T-helper 1 cell (primary cell): ENCODE measurements around the gene MDC1.
"Not testable (repeated sequence)": the region's sequence is repeated elsewhere in the genome, so short reads cannot be mapped to it uniquely, and the experiment has no call there.

Experiments used
- DNase-seq, 5 donors: peaks; one replicate each; pipeline ENCODE4 v3.0.0-alpha.2; 2012 to 2020

MDC1 gene

DNA sequence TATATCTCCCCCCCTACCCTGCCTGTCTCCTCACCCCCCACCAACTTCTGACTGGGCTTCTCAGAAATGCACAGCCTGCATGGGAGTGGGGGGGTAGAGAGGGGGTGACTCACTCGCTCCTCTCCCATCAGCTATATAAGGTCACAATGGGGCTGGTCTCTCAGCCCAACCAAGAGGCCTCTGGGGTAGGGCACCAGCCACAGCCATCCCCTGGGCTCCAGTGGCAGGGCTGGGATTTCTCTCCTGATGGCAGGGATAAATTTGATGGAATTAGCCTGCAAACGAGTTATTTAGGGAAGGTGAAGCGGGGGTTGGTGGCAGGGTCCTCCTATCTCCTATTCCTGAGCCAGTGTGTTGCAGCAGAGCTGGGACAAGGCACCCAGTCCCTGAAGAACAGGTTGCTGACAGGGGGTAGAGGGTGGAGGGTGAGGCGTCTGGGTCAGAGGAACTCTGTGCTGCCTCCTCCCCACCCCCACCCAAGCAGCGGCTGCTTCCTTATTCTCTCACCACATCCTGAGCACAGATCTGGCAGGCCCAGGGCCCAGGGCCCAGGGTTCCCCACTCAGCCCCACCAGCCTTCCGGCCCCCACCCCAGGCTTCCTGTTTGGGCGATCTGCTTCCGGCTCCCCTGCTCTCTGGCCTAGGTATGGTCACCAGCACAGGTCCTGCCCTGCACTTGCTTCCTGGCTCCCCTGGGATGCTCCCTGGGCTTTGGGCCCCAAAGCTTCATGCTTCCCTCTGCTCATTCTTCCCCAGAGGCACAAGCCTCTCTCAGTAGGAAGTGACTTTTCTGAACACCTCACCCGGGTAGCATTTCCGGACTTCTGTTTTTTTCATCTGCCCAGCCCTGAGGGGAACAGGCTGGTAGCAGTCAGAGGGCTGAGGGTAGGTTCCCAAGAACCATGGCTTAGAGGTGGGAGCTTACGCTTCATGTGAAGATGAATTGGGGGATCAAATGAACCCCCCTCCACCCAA, 34.7 kb downstream of the MDC1 start:
- DNase-seq = peak; percentile 81 to 97 (median 82)

DNA sequence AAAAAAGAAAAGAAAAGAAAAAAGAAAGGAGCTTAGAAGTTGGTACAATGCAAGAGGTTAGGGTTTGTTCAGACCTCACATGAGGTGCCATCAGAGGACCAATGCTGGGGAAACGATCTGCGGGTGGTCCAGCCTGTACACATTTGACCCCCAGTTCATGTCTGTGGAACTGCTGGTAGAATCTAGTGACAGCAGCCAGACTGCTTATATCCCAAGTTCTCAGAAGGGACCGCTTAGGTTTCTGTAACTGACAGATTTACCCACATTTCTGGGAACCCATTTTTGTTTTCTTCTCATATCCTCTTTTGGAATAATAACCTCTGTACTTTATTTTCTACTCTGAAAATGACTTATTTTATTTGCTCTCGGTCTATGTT, 35.3 kb downstream of the MDC1 start:
- DNase-seq = no peak

DNA sequence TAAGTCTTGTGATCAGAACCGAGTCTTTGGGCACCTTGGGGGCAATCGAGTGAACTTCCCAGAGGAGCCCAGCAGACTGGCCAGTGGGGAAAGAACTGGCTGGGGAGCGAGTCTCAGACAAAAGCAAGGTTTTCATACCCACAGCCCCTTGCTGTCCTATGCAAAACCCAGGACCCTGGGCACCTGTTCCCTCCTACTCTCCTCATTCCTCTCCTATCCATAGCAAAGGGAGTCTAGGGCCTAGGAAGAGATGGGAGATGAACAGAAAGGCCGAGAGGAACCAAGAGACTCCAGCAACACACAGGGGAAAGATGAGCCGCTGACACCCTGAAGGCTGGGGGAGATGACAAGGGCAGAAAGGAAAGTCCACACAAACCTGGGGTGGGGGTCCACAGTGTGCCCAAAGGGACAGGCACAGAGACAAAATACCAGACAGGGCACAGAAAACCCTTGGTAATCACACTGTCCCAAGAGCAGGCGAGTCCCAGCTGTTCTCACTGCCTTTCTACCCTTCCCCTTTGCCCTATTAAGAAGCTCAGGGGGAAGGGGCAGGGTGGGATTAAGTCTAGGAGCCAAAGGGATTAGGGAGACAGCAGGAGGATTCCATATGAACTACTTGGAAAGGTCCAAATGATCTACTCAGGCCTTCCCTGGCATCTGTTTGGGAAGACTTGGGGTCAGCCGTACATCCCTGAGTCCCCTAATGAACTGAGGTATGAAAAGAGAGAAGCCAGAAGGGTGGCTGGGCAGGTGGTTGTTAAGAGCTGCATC, 37.1 kb downstream of the MDC1 start:
- DNase-seq = no peak

DNA sequence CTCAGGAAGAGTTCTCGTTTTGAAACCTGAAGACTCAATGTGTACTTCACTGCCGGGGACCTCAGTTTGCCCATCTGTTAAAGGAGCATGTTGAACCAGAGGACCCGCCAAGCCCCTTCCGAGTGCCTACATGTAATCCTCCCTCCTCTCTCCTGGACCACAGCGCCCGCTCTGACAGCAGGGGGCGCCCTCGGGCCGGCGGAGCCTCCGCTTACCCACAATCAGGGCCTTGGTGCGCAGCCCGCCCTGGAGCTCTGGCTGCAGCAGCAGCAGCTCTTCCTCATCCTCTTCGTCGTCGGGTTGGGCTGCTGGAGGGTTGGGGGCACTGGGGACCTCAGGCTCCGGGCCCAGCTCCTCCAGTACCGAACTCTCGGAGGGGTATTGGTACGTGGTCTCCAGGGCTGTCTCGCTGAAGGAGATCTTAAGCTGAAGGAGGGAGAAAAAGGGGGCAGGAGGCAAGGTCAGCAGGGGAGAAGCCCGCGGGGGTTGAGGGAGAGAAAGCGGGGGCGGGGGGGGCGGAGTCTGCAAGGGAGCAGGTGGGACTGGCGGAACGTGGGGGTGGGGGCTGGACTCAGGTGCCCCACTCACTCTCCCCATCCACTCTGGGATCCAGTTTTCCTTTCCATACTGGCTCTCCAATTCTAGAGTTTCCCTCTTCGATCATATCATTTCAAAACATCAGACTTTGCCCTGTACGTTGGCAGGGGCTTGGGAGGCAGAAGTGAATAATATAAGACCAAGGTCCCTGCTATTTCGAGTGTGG, 37.9 kb downstream of the MDC1 start:
- DNase-seq = peak; percentile 78 to 91 (median 87)

DNA sequence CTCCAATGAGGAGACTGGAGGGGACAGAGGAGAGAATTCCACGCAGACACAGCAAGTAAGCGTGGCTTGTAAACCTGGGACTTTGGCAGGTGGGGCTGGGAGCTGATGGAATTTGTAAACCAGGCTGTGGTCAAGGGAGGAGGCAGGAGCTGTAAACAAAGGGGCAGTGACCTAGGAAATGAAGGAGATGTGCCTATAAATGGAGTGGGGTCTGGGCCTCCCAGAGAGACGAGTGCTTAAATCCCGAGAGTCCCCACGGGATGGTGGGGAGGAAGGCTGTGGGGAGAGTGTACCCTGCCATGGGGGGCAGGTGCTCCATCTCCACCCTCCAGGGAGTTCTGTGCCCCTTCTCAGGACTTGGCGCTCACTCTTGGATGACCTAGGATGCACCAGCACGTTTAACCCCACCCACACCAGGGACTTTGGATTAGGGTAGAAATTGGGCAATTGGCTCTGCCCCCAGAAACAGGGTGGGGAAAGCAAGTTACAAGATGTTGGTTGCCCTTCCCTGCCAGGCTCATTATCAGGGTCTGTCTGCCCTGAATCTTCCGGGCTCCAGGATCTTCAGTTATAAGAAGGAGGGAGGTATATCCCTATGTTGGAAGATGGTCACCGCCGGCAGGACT, 40.3 kb downstream of the MDC1 start:
- no peak for DNase-seq

DNA sequence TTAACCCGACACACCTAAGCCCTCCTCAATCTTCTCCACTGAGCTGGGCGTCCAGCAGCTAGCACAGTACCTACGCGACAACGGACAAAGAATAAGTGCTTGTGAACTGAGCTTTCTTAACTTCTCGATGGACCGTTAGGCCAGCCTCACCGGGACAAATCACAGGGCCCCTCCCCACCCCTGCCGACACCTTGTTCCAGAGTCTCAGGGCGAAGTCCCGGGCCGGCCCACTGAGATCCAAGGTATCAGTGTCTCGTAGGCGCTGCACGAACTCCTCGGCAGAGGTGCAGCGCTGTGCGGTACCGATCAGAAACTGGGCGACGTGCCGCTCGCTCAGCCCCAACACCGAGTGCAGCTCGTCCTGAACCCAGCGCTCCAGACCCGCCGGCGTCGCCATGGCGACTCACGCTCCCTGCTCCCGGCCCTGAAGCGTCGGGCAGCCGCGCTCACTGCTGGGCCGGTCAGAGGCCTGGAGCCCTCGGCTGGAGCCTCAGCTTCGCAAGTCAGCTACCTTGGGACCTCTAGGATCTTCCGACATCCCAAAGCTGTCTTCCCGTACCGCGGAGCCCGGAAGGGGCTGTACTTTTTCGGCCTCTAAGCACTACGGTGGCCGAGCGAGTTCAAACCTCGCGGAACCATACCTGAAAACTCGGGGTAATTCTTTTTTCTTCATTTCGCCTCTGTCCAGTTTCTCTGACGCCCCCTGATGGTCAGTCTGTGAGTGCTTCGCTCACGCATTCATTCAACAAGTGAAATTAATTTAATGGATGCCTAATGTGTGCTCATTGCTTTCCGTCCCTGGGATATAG, 44.4 kb downstream of the MDC1 start, which contains the start of gene DHX16:
DHX16 (minus strand) TSS at position 562 of the 809 bp plus-strand sequence; CDS start at position 397, 165 bp downstream.
- DNase-seq = peak; percentile 69 to 91 (median 85)

DNA sequence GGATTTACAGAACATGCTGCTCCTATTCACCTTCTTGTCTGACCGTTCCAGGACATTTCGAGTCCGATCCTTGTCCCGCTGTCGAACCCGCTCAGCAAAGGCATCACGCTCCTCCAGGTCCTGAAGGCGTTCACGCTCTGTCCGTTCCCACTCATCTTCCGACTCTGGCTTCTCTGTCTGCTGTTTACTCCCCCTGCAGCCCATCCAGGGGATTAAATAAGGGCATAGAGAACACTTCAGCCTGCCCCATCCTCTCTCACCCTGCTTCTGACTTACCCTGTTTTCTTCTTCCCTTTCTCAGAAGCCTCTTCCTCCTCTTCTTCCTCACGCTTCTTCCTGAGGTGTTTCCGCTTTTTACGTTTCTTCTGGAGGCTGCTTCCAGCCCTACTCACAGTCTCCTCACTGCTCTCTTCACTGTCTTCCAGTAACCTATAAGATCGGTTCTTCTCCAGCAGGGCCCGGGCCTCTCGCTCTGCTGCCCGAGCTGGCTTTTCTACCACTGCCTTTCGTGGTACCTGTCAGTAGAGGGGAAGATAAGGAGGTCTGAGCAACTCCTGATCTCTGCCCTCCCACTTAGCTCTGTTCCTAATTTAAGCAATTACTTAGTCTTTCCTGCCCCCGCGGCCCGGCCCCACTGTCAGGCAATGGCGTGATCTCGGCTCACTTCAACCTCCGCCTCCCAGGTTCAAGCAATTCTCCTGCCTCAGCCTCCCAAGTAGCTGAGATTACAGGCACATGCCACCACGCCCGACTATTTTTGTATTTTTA, 46.1 kb downstream of the MDC1 start:
- DNase-seq = no peak

DNA sequence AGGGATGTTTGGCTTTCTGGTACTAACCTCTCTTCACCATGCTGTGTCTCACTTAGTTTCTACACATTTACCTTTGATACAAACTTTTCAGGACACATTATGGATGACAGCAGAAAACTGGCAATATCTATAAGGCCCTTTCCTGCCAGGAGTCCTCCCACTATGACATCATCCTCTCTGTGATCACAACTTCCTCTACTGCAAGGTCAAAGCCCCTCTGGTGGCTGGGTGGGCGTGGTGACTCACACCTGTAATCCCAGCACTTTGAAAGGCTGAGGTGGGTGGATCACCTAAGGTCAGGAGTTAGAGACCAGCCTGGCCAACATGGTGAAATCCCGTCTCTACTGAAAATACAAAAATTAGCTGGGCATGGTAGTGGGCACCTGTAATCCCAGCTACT, 50.8 kb downstream of the MDC1 start:
- not testable (repeated sequence) for DNase-seq

DNA sequence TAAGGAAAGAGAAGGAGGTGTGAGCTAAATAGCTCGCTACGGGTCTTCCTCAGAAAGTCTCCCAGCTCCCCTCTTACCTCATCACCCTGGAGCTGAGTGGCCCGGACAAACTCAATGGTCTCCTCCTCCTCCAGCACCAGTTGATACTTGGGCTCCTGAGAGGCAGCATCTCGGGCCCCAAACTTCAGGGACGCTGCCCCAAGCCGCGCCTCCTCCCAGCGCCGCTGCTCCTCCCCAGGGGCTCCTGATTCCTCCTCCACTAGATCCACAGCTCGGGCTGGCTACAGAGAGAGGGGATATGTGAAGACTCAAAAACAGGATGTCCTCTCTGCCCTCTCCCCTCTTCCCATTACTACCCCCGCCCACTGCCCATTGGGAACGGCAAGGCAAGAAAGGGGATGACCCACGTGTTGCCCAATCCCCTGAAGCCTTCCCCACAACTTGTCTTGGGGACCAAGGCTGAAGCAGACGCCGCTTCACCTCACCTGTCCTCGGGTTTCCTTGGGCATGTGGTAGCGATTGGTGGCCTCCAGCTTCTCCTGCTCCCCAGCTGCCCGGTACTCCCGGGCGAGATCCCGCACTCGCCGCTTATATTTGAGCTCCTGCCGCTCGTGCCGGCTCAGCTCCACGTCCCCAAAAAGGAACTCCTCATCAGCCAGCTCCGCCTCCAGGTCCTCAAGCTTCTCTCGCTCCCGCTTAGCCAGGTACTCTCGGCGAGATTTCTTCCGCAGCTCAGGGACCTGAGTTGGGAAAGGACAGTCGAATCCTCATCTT, 51.9 kb downstream of the MDC1 start:
- no peak for DNase-seq

DNA sequence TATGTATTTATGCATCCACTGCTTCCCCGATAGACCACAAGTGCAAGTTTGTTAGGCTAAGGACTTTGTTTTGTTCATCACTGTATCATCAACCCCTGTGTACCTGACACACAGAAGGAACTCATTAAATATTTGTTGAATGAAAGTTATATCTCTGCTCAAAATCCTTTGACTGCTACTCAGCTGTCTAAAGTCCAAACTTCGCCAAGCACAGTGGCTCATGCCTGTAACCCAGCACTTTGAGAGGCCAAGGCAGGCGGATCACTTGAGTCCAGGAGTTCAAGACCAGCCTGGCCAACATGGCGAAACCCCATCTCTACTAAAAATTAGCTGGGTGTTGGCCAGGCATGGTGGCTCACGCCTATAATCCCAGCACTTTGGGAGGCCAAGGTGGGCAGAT, 59.2 kb downstream of the MDC1 start:
- DNase-seq = not testable (repeated sequence)

DNA sequence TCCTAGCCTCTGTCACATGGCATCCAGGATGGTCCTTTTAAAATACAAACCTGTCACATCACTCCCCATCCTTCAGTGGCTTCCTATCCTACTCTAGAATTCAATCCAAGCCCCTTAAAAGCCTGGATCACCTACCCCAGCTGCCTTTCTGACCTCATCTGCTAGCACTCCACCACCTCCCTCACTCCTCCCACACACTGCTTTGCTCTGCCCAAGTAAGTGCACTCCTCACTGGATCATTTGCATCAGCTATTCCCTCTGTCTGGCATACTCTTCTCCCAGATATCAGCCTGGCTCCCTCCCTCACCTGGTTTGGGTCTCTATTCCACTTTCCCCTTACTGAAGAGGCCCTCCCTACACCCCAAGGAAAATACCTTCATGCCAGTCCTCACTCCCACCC, 59.6 kb downstream of the MDC1 start:
- no peak for DNase-seq

DNA sequence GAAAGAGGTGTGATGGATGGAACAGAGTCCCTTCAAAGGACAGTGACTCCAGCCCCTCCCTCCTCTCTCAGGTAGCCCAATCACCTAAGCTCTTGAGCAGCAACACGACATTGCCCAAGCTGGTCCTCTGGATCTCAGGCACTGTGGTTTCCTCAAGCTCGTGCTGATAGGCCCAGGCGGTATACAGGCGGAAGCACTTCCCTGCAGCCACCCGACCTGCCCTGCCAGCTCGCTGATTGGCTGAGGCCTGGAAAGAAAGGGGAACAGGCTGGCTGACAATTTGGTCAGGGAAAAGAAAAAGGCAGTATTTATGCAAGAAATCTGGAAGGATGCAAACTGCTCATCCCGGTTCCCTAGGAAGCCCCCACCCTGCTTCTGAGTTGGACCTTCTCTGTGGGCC, 60.6 kb downstream of the MDC1 start:
- no peak for DNase-seq

DNA sequence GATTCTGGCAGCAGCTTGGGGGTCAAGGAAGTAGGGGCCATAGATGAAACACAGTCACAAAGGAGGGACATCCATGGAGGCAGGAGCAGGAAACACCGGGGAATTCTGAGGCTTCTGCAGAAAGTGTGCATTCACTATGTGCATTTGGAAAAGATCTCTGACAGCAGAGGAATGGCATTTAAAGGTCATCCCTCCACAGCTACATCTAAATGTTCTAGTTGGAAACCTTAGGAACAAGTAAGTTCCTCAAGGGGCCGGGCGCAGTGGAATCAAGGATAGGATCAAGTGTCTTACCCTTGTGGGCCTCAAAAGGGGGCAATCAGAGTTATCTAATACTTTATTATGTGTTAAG, 61.4 kb downstream of the MDC1 start:
- no peak for DNase-seq

DNA sequence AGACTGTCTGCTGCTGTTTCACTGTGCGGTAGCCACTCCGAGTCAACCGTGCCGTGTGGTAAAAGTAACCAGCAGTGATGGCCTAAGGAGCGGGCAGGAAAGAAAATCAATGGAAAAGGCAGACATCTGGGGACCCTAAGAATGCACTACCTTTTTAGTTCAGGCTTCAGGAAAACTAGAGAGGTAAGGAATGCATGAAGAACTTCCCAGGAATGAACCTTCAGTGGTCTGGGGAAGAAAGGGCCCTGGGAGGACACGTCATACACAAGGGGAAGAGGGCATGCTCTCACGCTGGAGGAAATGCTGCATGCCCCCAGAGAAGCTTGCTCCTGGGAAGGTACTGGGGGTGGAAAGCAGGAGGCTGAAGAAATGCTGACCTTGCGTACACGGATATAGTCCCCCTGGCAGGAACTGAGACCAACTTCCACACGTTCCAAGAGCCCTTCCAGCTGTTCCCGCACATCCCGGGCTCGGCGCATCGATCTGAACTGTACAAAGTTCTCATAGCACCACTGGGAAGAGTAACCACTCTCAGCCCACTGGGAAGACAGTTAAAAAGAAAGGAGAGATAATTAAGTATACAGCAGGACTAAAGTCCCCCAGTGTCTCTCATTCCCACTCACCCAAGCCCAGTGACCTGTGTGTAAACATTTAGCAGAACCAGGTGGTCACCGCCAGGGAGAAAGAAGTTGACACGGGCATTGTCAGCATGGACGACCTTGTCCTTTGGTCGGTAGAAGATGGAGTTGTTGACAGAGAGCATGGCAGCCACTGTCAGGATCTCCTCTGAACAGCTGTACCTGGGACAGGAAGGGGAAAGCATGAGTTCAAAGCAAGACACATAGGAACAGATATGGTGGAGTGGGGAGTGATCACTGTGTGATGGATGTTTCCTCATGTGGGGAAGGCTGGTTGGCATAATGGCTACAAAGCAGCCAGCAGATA, 62.0 kb downstream of the MDC1 start:
- DNase-seq = no peak

DNA sequence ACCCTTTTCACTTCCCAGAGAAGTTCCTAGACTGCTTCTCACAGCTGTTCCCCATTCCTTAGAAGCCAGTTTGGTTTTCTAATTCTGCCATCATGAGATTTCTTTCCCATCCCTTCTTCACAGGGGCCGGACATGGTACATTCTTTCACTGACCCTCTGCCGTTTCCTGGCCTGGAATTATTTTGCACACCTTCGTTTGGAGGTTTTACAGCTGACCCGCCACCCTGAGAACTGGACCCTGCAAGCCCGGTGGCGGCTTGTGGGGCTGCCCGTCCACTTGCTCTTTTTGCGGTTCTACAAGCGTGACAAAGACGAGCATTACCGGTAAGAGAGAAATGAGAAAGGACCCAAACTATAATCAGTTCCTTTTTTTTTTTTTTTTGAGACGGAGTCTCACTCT, 65.9 kb downstream of the MDC1 start:
- no peak for DNase-seq
